ENCODE data around the gene GUCY2D.
"Not testable (repeated sequence)": the region's sequence is repeated elsewhere in the genome, so short reads cannot be mapped to it uniquely, and the experiment has no call there.

Gene GUCY2D

GRCh38 chr17:8046929-8047768 is 44.7 kb downstream of the GUCY2D start:
- no peak for DNase-seq

- no peak for DNase-seq
Observed at GRCh38 chr17:8047769-8048110, 45.3 kb downstream of the GUCY2D start.

- no peak for DNase-seq
Observed at GRCh38 chr17:8048236-8048635, 45.8 kb downstream of the GUCY2D start.

GRCh38 chr17:8048736-8049135 is 46.3 kb downstream of the GUCY2D start:
- no peak for DNase-seq

- DNase-seq = no peak
Observed at GRCh38 chr17:8051831-8052230, 49.4 kb downstream of the GUCY2D start.

- no peak for DNase-seq
Observed at GRCh38 chr17:8052256-8053252, 50.1 kb downstream of the GUCY2D start.

GRCh38 chr17:8053600-8053999 is 51.2 kb downstream of the GUCY2D start:
- DNase-seq = no peak

GRCh38 chr17:8055851-8056231 is 53.4 kb downstream of the GUCY2D start:
- DNase-seq = no peak

- DNase-seq = peak; percentile 93
Observed at GRCh38 chr17:8056232-8056975, 54.0 kb downstream of the GUCY2D start.

- DNase-seq = no peak
Observed at GRCh38 chr17:8056976-8057625, 54.7 kb downstream of the GUCY2D start.

GRCh38 chr17:8057691-8058114 is 55.3 kb downstream of the GUCY2D start:
- DNase-seq = peak; percentile 94

- DNase-seq = peak; percentile 56
Observed at GRCh38 chr17:8059131-8059530, 56.7 kb downstream of the GUCY2D start.

- peak; percentile 90 for DNase-seq
Observed at GRCh38 chr17:8060274-8060673, 57.9 kb downstream of the GUCY2D start.

- DNase-seq = not testable (repeated sequence)
Observed at GRCh38 chr17:8061851-8062250, 59.4 kb downstream of the GUCY2D start.

GRCh38 chr17:8062435-8062806 is 60.0 kb downstream of the GUCY2D start:
- peak; percentile 89 for DNase-seq

- peak; percentile 70 for DNase-seq
Observed at GRCh38 chr17:8062807-8063483, 60.5 kb downstream of the GUCY2D start.

- no peak for DNase-seq
Observed at GRCh38 chr17:8063761-8064534, 61.5 kb downstream of the GUCY2D start.

- DNase-seq = no peak
Observed at GRCh38 chr17:8064561-8065019, 62.2 kb downstream of the GUCY2D start.

- DNase-seq = no peak
Observed at GRCh38 chr17:8066841-8067775, 64.7 kb downstream of the GUCY2D start.

GRCh38 chr17:8067806-8068205 is 65.4 kb downstream of the GUCY2D start:
- DNase-seq = no peak
